Astrocyte (in vitro differentiated cells and primary cell): ENCODE results near the gene PFKFB4. TPM values are rescaled to one million over a fixed set of nuclear protein-coding genes. Genes with fewer than 3 reads are reported as not detected.

ENCODE experiments used
- DNase-seq: peaks from one replicate; pipeline ENCODE4 v3.0.0-alpha.2; 2010; ENCODE audit warnings: low read depth
- FAIRE-seq: peaks from 2 replicates; lab custom pipeline; 2011; peaks lifted over from hg19 to GRCh38; lab: Jason Lieb, UNC
- H2AFZ ChIP-seq: 2 replicates; pipeline ENCODE4 v1.6.0; 2012; ENCODE audit warnings: low read depth, low read length, inconsistent platforms
- H3K27ac ChIP-seq: 2 replicates; pipeline ENCODE4 v1.5.1; 2011; ENCODE audit warnings: low read depth, low read length, inconsistent platforms
- H3K27me3 ChIP-seq: 2 replicates; pipeline ENCODE4 v1.6.0; 2011; ENCODE audit warnings: low read length, inconsistent platforms; ENCODE audit not compliant: insufficient read depth
- H3K36me3 ChIP-seq: 2 replicates; pipeline ENCODE4 v1.5.1; 2011; ENCODE audit warnings: low read length, inconsistent platforms; ENCODE audit not compliant: insufficient read depth
- H3K4me1 ChIP-seq: 2 replicates; pipeline ENCODE4 v1.5.1; 2011; ENCODE audit warnings: low read length, inconsistent platforms; ENCODE audit not compliant: insufficient read depth
- H3K4me2 ChIP-seq: 2 replicates; pipeline ENCODE4 v1.6.0; 2012; ENCODE audit warnings: low read length, inconsistent platforms
- H3K4me3 ChIP-seq: 2 replicates; pipeline ENCODE4 v1.5.1; 2011; ENCODE audit warnings: low read depth, mild to moderate bottlenecking, low read length, inconsistent platforms; ENCODE audit not compliant: insufficient read depth
- H3K79me2 ChIP-seq: 2 replicates; pipeline ENCODE4 v1.6.0; 2012; ENCODE audit warnings: mild to moderate bottlenecking, low read length, inconsistent platforms; ENCODE audit not compliant: insufficient read depth
- H3K9ac ChIP-seq: 2 replicates; pipeline ENCODE4 v1.6.0; 2012; ENCODE audit warnings: mild to moderate bottlenecking, low read length, inconsistent platforms
- H3K9me3 ChIP-seq: 2 replicates; pipeline ENCODE4 v1.5.1; 2012; ENCODE audit warnings: low read depth, mild to moderate bottlenecking, low read length, inconsistent platforms; ENCODE audit not compliant: insufficient read depth
- H4K20me1 ChIP-seq: 2 replicates; pipeline ENCODE4 v1.6.0; 2012; ENCODE audit warnings: low read length, inconsistent platforms; ENCODE audit not compliant: insufficient read depth
- H3K27ac Mint-ChIP-seq: one replicate; pipeline ENCODE4 v1.8.0; 2021; ENCODE audit warnings: mild to moderate bottlenecking, mixed read lengths; ENCODE audit not compliant: unreplicated experiment
- H3K27me3 Mint-ChIP-seq: one replicate; pipeline ENCODE4 v1.8.0; 2021; ENCODE audit warnings: low read depth, mixed read lengths; ENCODE audit not compliant: unreplicated experiment
- H3K36me3 Mint-ChIP-seq: one replicate; pipeline ENCODE4 v1.8.0; 2021; ENCODE audit warnings: low read depth, mixed read lengths; ENCODE audit not compliant: unreplicated experiment
- H3K4me1 Mint-ChIP-seq: one replicate; pipeline ENCODE4 v1.8.0; 2021; ENCODE audit warnings: low read depth, mixed read lengths; ENCODE audit not compliant: unreplicated experiment
- H3K4me3 Mint-ChIP-seq: one replicate; pipeline ENCODE4 v1.8.0; 2021; ENCODE audit warnings: mild to moderate bottlenecking, moderate library complexity, mixed read lengths; ENCODE audit not compliant: unreplicated experiment
- H3K9me3 Mint-ChIP-seq: one replicate; pipeline ENCODE4 v1.8.0; 2021; ENCODE audit warnings: mild to moderate bottlenecking, mixed read lengths; ENCODE audit not compliant: unreplicated experiment
- EZH2 ChIP-seq: IDR thresholded peaks from 2 replicates; pipeline ENCODE4 v1.6.1; 2012; ENCODE audit warnings: mild to moderate bottlenecking, low read length, inconsistent platforms; ENCODE audit not compliant: insufficient read depth
- total RNA-seq: library from RNA; stranded (reverse); gene quantifications from 2 replicates; pipeline ENCODE4 v1.2.1, GENCODE V29; 2021
- TF ChIP-seq, protein P1 (sequence below): IDR thresholded peaks from 2 replicates; pipeline ENCODE4 v1.5.1; 2011; ENCODE audit warnings: low read depth, mild to moderate bottlenecking, inconsistent platforms, low read length, moderate library complexity; ENCODE audit not compliant: insufficient read depth

Gene PFKFB4
- total RNA-seq, 1 donor from 2014 or later, result 27.8 TPM

- TF ChIP-seq, protein P1, sequence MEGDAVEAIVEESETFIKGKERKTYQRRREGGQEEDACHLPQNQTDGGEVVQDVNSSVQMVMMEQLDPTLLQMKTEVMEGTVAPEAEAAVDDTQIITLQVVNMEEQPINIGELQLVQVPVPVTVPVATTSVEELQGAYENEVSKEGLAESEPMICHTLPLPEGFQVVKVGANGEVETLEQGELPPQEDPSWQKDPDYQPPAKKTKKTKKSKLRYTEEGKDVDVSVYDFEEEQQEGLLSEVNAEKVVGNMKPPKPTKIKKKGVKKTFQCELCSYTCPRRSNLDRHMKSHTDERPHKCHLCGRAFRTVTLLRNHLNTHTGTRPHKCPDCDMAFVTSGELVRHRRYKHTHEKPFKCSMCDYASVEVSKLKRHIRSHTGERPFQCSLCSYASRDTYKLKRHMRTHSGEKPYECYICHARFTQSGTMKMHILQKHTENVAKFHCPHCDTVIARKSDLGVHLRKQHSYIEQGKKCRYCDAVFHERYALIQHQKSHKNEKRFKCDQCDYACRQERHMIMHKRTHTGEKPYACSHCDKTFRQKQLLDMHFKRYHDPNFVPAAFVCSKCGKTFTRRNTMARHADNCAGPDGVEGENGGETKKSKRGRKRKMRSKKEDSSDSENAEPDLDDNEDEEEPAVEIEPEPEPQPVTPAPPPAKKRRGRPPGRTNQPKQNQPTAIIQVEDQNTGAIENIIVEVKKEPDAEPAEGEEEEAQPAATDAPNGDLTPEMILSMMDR, result no peak
- no peak for TF ChIP-seq EZH2
- H3K9me3 Mint-ChIP-seq, result no peaks in the 10 kb centered on the region
- H3K36me3 ChIP-seq, result peaks cover 35% of the 10 kb centered on the region
- FAIRE-seq, result no peak
- H3K27me3 Mint-ChIP-seq, result no peaks in the 10 kb centered on the region
- no peak for DNase-seq
- H3K79me2 ChIP-seq, result no peaks in the 10 kb centered on the region
- H3K9me3 ChIP-seq, result no peaks in the 10 kb centered on the region
- H3K27ac ChIP-seq, result no peak overlapping the region
- H3K9ac ChIP-seq, result no peak overlapping the region
- H3K27ac Mint-ChIP-seq, result no peak overlapping the region
- H3K4me1 Mint-ChIP-seq, result no peaks in the 10 kb centered on the region
- H3K27me3 ChIP-seq, result no peaks in the 10 kb centered on the region
- H3K4me1 ChIP-seq, result no peaks in the 10 kb centered on the region
- H2AFZ ChIP-seq, result no peak overlapping the region
- H3K36me3 Mint-ChIP-seq, result peaks cover 22% of the 10 kb centered on the region
- H4K20me1 ChIP-seq, result peaks cover 14% of the 10 kb centered on the region
- no peak overlapping the region for H3K4me3 Mint-ChIP-seq
- no peak overlapping the region for H3K4me2 ChIP-seq
- H3K4me3 ChIP-seq, result no peak overlapping the region
These were observed 18.8 kb upstream of the PFKFB4 start for GRCh38 chr3:48575366-48575765.

- Histone ChIP-seq H3K27ac (no peak overlapping the region), H3K27me3 (no peaks in the 10 kb centered on the region), H3K36me3 (peaks cover 33% of the 10 kb centered on the region), H3K4me3 (no peak overlapping the region), H3K79me2 (no peaks in the 10 kb centered on the region), H3K4me2 (no peak overlapping the region), H3K4me1 (no peaks in the 10 kb centered on the region), H4K20me1 (peaks cover 10% of the 10 kb centered on the region), H3K9ac (no peak overlapping the region), H3K9me3 (no peaks in the 10 kb centered on the region), H2AFZ (no peak overlapping the region)
- Mint-ChIP-seq H3K9me3 (no peaks in the 10 kb centered on the region), H3K36me3 (peaks cover 21% of the 10 kb centered on the region), H3K4me1 (no peaks in the 10 kb centered on the region), H3K4me3 (no peak overlapping the region), H3K27me3 (no peaks in the 10 kb centered on the region), H3K27ac (no peak overlapping the region)
- FAIRE-seq (no peak), DNase-seq (no peak)
- TF ChIP-seq, protein P1, result no peak
- TF ChIP-seq EZH2, result no peak
These were observed 17.5 kb upstream of the PFKFB4 start for GRCh38 chr3:48573973-48574585.

DNA sequence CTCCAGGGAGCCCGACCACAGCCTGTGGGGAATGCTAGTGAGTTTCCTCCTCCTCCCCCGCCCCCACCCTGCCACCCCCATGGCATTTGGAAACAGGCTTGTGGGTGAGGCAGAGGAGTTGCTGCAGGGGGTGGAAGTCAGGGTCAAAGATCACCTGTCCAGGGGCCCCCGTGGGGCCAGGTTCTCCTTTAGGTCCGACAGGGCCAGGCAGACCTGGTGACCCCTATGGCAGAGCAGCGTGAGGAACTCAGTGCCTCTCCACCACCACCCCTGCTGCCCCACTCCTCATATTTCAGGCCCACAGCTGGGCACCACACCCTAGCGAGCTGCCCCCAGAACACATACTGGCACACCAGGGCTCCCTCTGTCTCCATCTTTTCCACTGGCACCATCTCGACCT lies 15.9 kb upstream of the PFKFB4 start:
- Histone ChIP-seq H3K9ac (no peak overlapping the region), H3K27ac (no peak overlapping the region), H3K27me3 (no peaks in the 10 kb centered on the region), H3K9me3 (no peaks in the 10 kb centered on the region), H3K4me1 (no peaks in the 10 kb centered on the region), H4K20me1 (peaks cover 9% of the 10 kb centered on the region), H3K36me3 (peaks cover 30% of the 10 kb centered on the region), H3K4me2 (no peak overlapping the region), H3K79me2 (no peaks in the 10 kb centered on the region), H3K4me3 (no peak overlapping the region), H2AFZ (no peak overlapping the region)
- no peaks in the 10 kb centered on the region for H3K4me1 Mint-ChIP-seq
- no peak for DNase-seq
- H3K9me3 Mint-ChIP-seq, result no peaks in the 10 kb centered on the region
- H3K27ac Mint-ChIP-seq, result no peak overlapping the region
- H3K4me3 Mint-ChIP-seq, result no peak overlapping the region
- H3K27me3 Mint-ChIP-seq, result no peaks in the 10 kb centered on the region
- TF ChIP-seq EZH2, result no peak
- TF ChIP-seq, protein P1, result no peak
- FAIRE-seq, result no peak
- H3K36me3 Mint-ChIP-seq, result peaks cover 20% of the 10 kb centered on the region
